ENCODE results near the gene XIST.

The XIST gene

DNA sequence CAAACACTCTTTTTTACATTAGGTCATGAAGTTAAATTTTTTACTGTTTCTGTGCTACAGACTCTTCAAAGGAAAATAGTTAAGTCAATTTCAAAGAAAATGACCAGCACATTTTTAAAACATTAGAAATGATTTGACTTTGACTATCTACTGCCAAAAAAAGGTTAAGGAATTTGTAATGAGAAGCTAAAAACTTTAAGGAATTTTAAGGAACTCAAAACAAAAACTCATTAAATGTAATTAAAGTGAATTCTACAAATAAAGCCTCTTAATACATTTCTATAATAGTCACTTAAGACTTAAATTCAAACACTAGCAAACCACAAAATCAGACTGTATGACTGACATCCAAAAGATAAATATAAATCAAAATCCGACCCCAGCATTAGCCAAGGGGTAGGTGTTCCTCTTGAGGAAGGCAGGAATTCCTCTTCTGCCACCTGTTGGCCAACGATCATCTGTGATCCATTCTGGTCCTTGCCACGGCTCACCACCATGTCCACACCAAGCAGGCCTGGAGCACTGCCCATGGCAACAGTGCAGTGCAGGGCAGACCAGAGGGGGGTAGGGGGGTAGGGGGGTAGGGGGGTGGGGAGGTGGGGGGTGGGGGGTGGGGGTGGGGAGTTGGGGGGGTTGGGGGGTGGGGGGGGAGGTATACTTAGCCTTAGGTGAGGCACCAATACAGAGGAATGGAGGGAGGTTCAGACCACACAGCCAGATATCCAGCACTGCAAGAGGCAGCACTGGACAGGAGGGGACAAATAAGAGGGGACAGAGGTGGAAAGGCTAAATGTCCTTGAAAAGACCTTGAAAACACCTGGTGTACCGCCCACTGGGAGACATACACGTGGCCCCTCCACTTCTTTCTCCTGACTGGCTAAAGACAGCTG, 2.1 kb downstream of the XIST start (continued):
- TF ChIP-seq, protein P1, sequence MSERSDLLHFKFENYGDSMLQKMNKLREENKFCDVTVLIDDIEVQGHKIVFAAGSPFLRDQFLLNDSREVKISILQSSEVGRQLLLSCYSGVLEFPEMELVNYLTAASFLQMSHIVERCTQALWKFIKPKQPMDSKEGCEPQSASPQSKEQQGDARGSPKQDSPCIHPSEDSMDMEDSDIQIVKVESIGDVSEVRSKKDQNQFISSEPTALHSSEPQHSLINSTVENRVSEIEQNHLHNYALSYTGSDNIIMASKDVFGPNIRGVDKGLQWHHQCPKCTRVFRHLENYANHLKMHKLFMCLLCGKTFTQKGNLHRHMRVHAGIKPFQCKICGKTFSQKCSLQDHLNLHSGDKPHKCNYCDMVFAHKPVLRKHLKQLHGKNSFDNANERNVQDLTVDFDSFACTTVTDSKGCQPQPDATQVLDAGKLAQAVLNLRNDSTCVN (tag by site-specific recombination; optimal IDR thresholded peaks at IDR 0.05): no peak
- TF ChIP-seq, protein P2, sequence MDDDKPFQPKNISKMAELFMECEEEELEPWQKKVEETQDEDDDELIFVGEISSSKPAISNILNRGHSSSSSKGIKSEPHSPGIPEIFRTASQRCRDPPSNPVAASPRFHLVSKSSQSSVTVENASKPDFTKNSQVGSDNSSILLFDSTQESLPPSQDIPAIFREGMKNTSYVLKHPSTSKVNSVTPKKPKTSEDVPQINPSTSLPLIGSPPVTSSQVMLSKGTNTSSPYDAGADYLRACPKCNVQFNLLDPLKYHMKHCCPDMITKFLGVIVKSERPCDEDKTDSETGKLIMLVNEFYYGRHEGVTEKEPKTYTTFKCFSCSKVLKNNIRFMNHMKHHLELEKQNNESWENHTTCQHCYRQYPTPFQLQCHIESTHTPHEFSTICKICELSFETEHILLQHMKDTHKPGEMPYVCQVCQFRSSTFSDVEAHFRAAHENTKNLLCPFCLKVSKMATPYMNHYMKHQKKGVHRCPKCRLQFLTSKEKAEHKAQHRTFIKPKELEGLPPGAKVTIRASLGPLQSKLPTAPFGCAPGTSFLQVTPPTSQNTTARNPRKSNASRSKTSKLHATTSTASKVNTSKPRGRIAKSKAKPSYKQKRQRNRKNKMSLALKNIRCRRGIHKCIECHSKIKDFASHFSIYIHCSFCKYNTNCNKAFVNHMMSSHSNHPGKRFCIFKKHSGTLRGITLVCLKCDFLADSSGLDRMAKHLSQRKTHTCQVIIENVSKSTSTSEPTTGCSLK (tag by site-specific recombination; IDR thresholded peaks at IDR 0.05): no peak
- no peak for TF ChIP-seq ZNF211 (tag by site-specific recombination; IDR thresholded peaks at IDR 0.05; ENCODE audit: low read depth)
- TF ChIP-seq ZNF585B (tag by site-specific recombination; IDR thresholded peaks at IDR 0.05): no peak
- TF ChIP-seq SETDB1 (IDR thresholded peaks at IDR 0.05; ENCODE audit: insufficient read length, low read length): no peak
- peak; percentile 84 for TF ChIP-seq ZSCAN16 (tag by site-specific recombination; IDR thresholded peaks at IDR 0.05)
- TF ChIP-seq ZNF223 (tag by site-specific recombination; IDR thresholded peaks at IDR 0.05): 0 out of 2 replicates have a peak, but pooled peaks have one; percentile 22
- no peak for TF ChIP-seq ZNF214 (tag by site-specific recombination; IDR thresholded peaks at IDR 0.05; ENCODE audit: borderline replicate concordance)
- no peak for TF ChIP-seq ZNF626 (tag by site-specific recombination; IDR thresholded peaks at IDR 0.05)
- TF ChIP-seq ZNF155 (tag by site-specific recombination; IDR thresholded peaks at IDR 0.05): no peak
- no peak for TF ChIP-seq ZNF776 (tag by site-specific recombination; IDR thresholded peaks at IDR 0.05; ENCODE audit: borderline replicate concordance)
- TF ChIP-seq, protein P3, sequence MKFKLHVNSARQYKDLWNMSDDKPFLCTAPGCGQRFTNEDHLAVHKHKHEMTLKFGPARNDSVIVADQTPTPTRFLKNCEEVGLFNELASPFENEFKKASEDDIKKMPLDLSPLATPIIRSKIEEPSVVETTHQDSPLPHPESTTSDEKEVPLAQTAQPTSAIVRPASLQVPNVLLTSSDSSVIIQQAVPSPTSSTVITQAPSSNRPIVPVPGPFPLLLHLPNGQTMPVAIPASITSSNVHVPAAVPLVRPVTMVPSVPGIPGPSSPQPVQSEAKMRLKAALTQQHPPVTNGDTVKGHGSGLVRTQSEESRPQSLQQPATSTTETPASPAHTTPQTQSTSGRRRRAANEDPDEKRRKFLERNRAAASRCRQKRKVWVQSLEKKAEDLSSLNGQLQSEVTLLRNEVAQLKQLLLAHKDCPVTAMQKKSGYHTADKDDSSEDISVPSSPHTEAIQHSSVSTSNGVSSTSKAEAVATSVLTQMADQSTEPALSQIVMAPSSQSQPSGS (tag by site-specific recombination; IDR thresholded peaks at IDR 0.05; ENCODE audit: low read depth): peak; percentile 26; the same call in 1 of the 2 replicates
- TF ChIP-seq ZNF623 (tag by site-specific recombination; IDR thresholded peaks at IDR 0.05): no peak
- no peak for TF ChIP-seq ZNF292 (tag by site-specific recombination; IDR thresholded peaks at IDR 0.05; ENCODE audit: borderline replicate concordance, low read depth)
- TF ChIP-seq ZNF624 (tag by site-specific recombination; IDR thresholded peaks at IDR 0.05): no peak
- no peak; the same call in 1 of the 2 replicates for TF ChIP-seq ZNF2 (tag by site-specific recombination; IDR thresholded peaks at IDR 0.05)
- no peak for TF ChIP-seq MEIS1 (CRISPR knock-in tag; IDR thresholded peaks at IDR 0.05; ENCODE audit: borderline replicate concordance)
- TF ChIP-seq TRIM28 (IDR thresholded peaks at IDR 0.05; ENCODE audit: borderline replicate concordance, low read length): no peak
- no peak for TF ChIP-seq ZNF174 (tag by site-specific recombination; IDR thresholded peaks at IDR 0.05)
- no peak for TF ChIP-seq ZNF510 (tag by site-specific recombination; IDR thresholded peaks at IDR 0.05; ENCODE audit: insufficient replicate concordance)
- peak; percentile 99 for TF ChIP-seq BCL11B (tag by site-specific recombination; IDR thresholded peaks at IDR 0.05; ENCODE audit: low read depth)
- TF ChIP-seq, protein P4, sequence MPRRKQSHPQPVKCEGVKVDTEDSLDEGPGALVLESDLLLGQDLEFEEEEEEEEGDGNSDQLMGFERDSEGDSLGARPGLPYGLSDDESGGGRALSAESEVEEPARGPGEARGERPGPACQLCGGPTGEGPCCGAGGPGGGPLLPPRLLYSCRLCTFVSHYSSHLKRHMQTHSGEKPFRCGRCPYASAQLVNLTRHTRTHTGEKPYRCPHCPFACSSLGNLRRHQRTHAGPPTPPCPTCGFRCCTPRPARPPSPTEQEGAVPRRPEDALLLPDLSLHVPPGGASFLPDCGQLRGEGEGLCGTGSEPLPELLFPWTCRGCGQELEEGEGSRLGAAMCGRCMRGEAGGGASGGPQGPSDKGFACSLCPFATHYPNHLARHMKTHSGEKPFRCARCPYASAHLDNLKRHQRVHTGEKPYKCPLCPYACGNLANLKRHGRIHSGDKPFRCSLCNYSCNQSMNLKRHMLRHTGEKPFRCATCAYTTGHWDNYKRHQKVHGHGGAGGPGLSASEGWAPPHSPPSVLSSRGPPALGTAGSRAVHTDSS (tag by site-specific recombination; IDR thresholded peaks at IDR 0.05): 0 out of 2 replicates have a peak, but pooled peaks have one; percentile 7
- TF ChIP-seq IKZF3 (tag by site-specific recombination; IDR thresholded peaks at IDR 0.05): peak; percentile 70
- no peak for TF ChIP-seq ZBTB7A (tag by site-specific recombination; IDR thresholded peaks at IDR 0.05; ENCODE audit: low read depth)
- TF ChIP-seq ZNF747 (tag by site-specific recombination; IDR thresholded peaks at IDR 0.05): no peak
- TF ChIP-seq, protein P5, sequence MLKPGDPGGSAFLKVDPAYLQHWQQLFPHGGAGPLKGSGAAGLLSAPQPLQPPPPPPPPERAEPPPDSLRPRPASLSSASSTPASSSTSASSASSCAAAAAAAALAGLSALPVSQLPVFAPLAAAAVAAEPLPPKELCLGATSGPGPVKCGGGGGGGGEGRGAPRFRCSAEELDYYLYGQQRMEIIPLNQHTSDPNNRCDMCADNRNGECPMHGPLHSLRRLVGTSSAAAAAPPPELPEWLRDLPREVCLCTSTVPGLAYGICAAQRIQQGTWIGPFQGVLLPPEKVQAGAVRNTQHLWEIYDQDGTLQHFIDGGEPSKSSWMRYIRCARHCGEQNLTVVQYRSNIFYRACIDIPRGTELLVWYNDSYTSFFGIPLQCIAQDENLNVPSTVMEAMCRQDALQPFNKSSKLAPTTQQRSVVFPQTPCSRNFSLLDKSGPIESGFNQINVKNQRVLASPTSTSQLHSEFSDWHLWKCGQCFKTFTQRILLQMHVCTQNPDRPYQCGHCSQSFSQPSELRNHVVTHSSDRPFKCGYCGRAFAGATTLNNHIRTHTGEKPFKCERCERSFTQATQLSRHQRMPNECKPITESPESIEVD (tag by site-specific recombination; IDR thresholded peaks at IDR 0.05): peak; percentile 91
- TF ChIP-seq ZNF202 (tag by site-specific recombination; IDR thresholded peaks at IDR 0.05; ENCODE audit: borderline replicate concordance): no peak
- TF ChIP-seq, protein P6, sequence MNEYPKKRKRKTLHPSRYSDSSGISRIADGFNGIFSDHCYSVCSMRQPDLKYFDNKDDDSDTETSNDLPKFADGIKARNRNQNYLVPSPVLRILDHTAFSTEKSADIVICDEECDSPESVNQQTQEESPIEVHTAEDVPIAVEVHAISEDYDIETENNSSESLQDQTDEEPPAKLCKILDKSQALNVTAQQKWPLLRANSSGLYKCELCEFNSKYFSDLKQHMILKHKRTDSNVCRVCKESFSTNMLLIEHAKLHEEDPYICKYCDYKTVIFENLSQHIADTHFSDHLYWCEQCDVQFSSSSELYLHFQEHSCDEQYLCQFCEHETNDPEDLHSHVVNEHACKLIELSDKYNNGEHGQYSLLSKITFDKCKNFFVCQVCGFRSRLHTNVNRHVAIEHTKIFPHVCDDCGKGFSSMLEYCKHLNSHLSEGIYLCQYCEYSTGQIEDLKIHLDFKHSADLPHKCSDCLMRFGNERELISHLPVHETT (tag by site-specific recombination; IDR thresholded peaks at IDR 0.05): no peak
- peak; percentile 89; the same call in 1 of the 2 replicates for TF ChIP-seq SCRT2 (tag by site-specific recombination; IDR thresholded peaks at IDR 0.05)
- TF ChIP-seq ZNF600 (tag by site-specific recombination; IDR thresholded peaks at IDR 0.05): no peak
